H9 (cell line): ENCODE results near the gene SRD5A3. TPM values are rescaled to one million over a fixed set of nuclear protein-coding genes. Genes with fewer than 3 reads are reported as not detected.

ENCODE experiments used
- DNase-seq: peaks from one replicate; pipeline ENCODE4 v3.0.0-alpha.2; 2017
- H2AFZ ChIP-seq: one replicate; pipeline ENCODE4 v1.6.1; 2013; ENCODE audit warnings: mild to moderate bottlenecking, low read length, control low read depth, moderate library complexity
- H2AK5ac ChIP-seq: 2 replicates; pipeline ENCODE4 v1.6.1; 2013; ENCODE audit warnings: low read length, control low read depth, mixed read lengths; ENCODE audit not compliant: insufficient read length
- H2BK120ac ChIP-seq: one replicate; pipeline ENCODE4 v1.6.1; 2013; ENCODE audit warnings: low read depth, mild to moderate bottlenecking, low read length, control low read depth, inconsistent platforms; ENCODE audit not compliant: poor library complexity, severe bottlenecking
- H2BK12ac ChIP-seq: 2 replicates; pipeline ENCODE4 v1.6.1; 2013; ENCODE audit warnings: low read length, control low read depth, mixed read lengths, low read depth; ENCODE audit not compliant: insufficient read length
- H2BK15ac ChIP-seq: 2 replicates; pipeline ENCODE4 v1.6.1; 2013; ENCODE audit warnings: low read depth, low read length, control low read depth
- H2BK20ac ChIP-seq: one replicate; pipeline ENCODE4 v1.6.1; 2013; ENCODE audit warnings: low read depth, mild to moderate bottlenecking, low read length, control low read depth, inconsistent platforms; ENCODE audit not compliant: poor library complexity, severe bottlenecking
- H2BK5ac ChIP-seq: 2 replicates; pipeline ENCODE4 v1.6.1; 2013; ENCODE audit warnings: low read length, control low read depth, mixed read lengths; ENCODE audit not compliant: insufficient read length
- H3K14ac ChIP-seq: 2 replicates; pipeline ENCODE4 v1.6.1; 2013; ENCODE audit warnings: low read length, control low read depth; ENCODE audit not compliant: insufficient read depth
- H3K18ac ChIP-seq: 2 replicates; pipeline ENCODE4 v1.6.1; 2013; ENCODE audit warnings: low read depth, mild to moderate bottlenecking, mixed read lengths, low read length, control low read depth; ENCODE audit not compliant: insufficient read length
- H3K23ac ChIP-seq: 2 replicates; pipeline ENCODE4 v1.6.1; 2013; ENCODE audit warnings: low read length, control low read depth, mixed read lengths, low read depth; ENCODE audit not compliant: insufficient read length
- H3K23me2 ChIP-seq: 2 replicates; pipeline ENCODE4 v1.6.1; 2013; ENCODE audit warnings: low read depth, mild to moderate bottlenecking, mixed read lengths, low read length, control low read depth; ENCODE audit not compliant: insufficient read length, poor library complexity, severe bottlenecking
- H3K27ac ChIP-seq: 2 replicates; pipeline ENCODE4 v1.5.1; 2013; ENCODE audit warnings: low read length, control low read depth, mixed read lengths, low read depth; ENCODE audit not compliant: insufficient read length
- H3K27me3 ChIP-seq: 2 replicates; pipeline ENCODE4 v1.6.1; 2013; ENCODE audit warnings: low read length, control low read depth, inconsistent platforms; ENCODE audit not compliant: insufficient read depth
- H3K4ac ChIP-seq: 2 replicates; pipeline ENCODE4 v1.6.1; 2013; ENCODE audit warnings: low read depth, mild to moderate bottlenecking, control low read depth, inconsistent platforms, low read length, moderate library complexity
- H3K4me1 ChIP-seq: 2 replicates; pipeline ENCODE4 v1.6.1; 2013; ENCODE audit warnings: low read length, control low read depth, inconsistent platforms; ENCODE audit not compliant: insufficient read depth
- H3K4me2 ChIP-seq: 2 replicates; pipeline ENCODE4 v1.6.1; 2013; ENCODE audit warnings: low read length, control low read depth, mixed read lengths; ENCODE audit not compliant: insufficient read length, insufficient read depth
- H3K56ac ChIP-seq: 2 replicates; pipeline ENCODE4 v1.6.1; 2013; ENCODE audit warnings: low read depth, mild to moderate bottlenecking, mixed read lengths, low read length, control low read depth; ENCODE audit not compliant: insufficient read length
- H3K79me1 ChIP-seq: 2 replicates; pipeline ENCODE4 v1.6.1; 2013; ENCODE audit warnings: low read depth, mild to moderate bottlenecking, moderate library complexity, low read length, control low read depth, inconsistent platforms; ENCODE audit not compliant: insufficient read depth, poor library complexity, severe bottlenecking
- H3K79me2 ChIP-seq: 2 replicates; pipeline ENCODE4 v1.6.1; 2013; ENCODE audit warnings: low read length, control low read depth, inconsistent platforms; ENCODE audit not compliant: insufficient read depth
- H3K9ac ChIP-seq: 2 replicates; pipeline ENCODE4 v1.6.1; 2013; ENCODE audit warnings: low read length, control low read depth, mixed read lengths; ENCODE audit not compliant: insufficient read length; ENCODE audit errors: extremely low read depth
- H3K9me3 ChIP-seq: one replicate; pipeline ENCODE4 v1.6.1; 2013; ENCODE audit warnings: low read depth, low read length, inconsistent platforms; ENCODE audit not compliant: control insufficient read depth
- H3T11ph ChIP-seq: one replicate; pipeline ENCODE4 v1.6.1; 2013; ENCODE audit warnings: mild to moderate bottlenecking, low read length, control low read depth, inconsistent platforms
- H4K20me1 ChIP-seq: one replicate; pipeline ENCODE4 v1.6.1; 2013; ENCODE audit not compliant: control insufficient read depth, insufficient read length, insufficient read depth
- H4K5ac ChIP-seq: 2 replicates; pipeline ENCODE4 v1.6.1; 2013; ENCODE audit warnings: low read depth, mild to moderate bottlenecking, mixed read lengths, low read length, control low read depth; ENCODE audit not compliant: insufficient read length
- H4K8ac ChIP-seq: replicated peaks from 2 replicates; pipeline ENCODE4 v1.6.1; 2013; ENCODE audit warnings: low read length, control low read depth, mixed read lengths, low read depth; ENCODE audit not compliant: insufficient read length
- H4K91ac ChIP-seq: 2 replicates; pipeline ENCODE4 v1.6.1; 2013; ENCODE audit warnings: low read depth, mild to moderate bottlenecking, moderate library complexity, mixed read lengths, low read length, control low read depth; ENCODE audit not compliant: insufficient read length
- H3K27ac Mint-ChIP-seq, 3 experiments: 2 replicates in 2 of 3; 3 replicates in 1 of 3; pipeline ENCODE4 v1.8.0; 2020 to 2021; ENCODE audit warnings: mixed read lengths in 3 of 3, mild to moderate bottlenecking in 1 of 3, moderate library complexity in 1 of 3
- H3K27me3 Mint-ChIP-seq: 2 replicates; pipeline ENCODE4 v1.8.0; 2021; ENCODE audit warnings: low read depth, mild to moderate bottlenecking, moderate library complexity, mixed read lengths
- H3K36me3 Mint-ChIP-seq, 3 experiments: 2 replicates in 2 of 3; 3 replicates in 1 of 3; pipeline ENCODE4 v1.8.0; 2020 to 2021; ENCODE audit warnings: low read depth in 3 of 3, mixed read lengths in 3 of 3; ENCODE audit not compliant: insufficient read depth in 1 of 3
- H3K4me1 Mint-ChIP-seq, 2 experiments: 2 replicates each; pipeline ENCODE4 v1.8.0; 2020; ENCODE audit warnings: mixed read lengths in 2 of 2
- H3K4me3 Mint-ChIP-seq, 2 experiments: 2 replicates in 1 of 2; 3 replicates in 1 of 2; pipeline ENCODE4 v1.8.0; 2020 to 2021; ENCODE audit warnings: mild to moderate bottlenecking in 2 of 2, mixed read lengths in 2 of 2, moderate library complexity in 1 of 2
- H3K9me3 Mint-ChIP-seq, 2 experiments: 2 replicates in 1 of 2; 3 replicates in 1 of 2; pipeline ENCODE4 v1.8.0; 2020; ENCODE audit warnings: mild to moderate bottlenecking in 2 of 2, mixed read lengths in 2 of 2, moderate library complexity in 1 of 2
- CTCF ChIP-seq: fragments of 200-600 bp; sonication (generic); conservative IDR thresholded peaks from 3 replicates; pipeline ENCODE4 v1.8.0; 2021; ENCODE audit warnings: antibody characterized with exemption, mild to moderate bottlenecking
- WGBS: extraction: QIAGEN DNeasy Blood & Tissue Kit; methylation state at CpG from one replicate; pipeline ENCODE4 v1.1.7; 2013; ENCODE audit warnings: missing lambda C conversion rate, low lambda C conversion rate, mixed read lengths; ENCODE audit not compliant: insufficient read length; ENCODE audit errors: extremely low coverage; 5-methylcytosine and 5-hydroxymethylcytosine counted together
- total RNA-seq: library from RNA; stranded (reverse); gene quantifications from 2 replicates; pipeline ENCODE4 v1.2.1, GENCODE V29; 2021

The SRD5A3 gene
- total RNA-seq, 1 experiment from 2014 or later, result 35.0 TPM

- H3K4me1 Mint-ChIP-seq, result peaks cover 13 to 19% of the 10 kb centered on the region in 2 experiments
- Histone ChIP-seq H2BK20ac (no peak overlapping the region), H4K91ac (no peak overlapping the region), H3K79me1 (no peaks in the 10 kb centered on the region), H3K23ac (no peak overlapping the region), H4K8ac (no peak overlapping the region), H3K79me2 (peaks cover 33% of the 10 kb centered on the region; the same call in 1 of the 2 replicates), H3K4me2 (no peak overlapping the region), H3K56ac (no peak overlapping the region), H3K27ac (no peak overlapping the region), H2BK12ac (no peak overlapping the region), H2AK5ac (no peak overlapping the region), H3K18ac (no peak overlapping the region), H3K9me3 (no peaks in the 10 kb centered on the region), H3K4ac (no peak overlapping the region), H3K27me3 (no peaks in the 10 kb centered on the region), H2BK5ac (no peak overlapping the region), H3K4me1 (0 out of 2 replicates have a peak, but pooled peaks cover 2% of the 10 kb centered on the region), H2AFZ (no peak overlapping the region), H2BK15ac (no peak overlapping the region), H3K23me2 (no peaks in the 10 kb centered on the region), H3K9ac (no peak overlapping the region), H3K14ac (no peak overlapping the region), H3T11ph (no peak overlapping the region), H4K20me1 (no peaks in the 10 kb centered on the region), H2BK120ac (no peak overlapping the region), H4K5ac (no peak overlapping the region)
- H3K27ac Mint-ChIP-seq, result peak overlapping the region in 2 of 3 experiments; percentile 69 to 71; a peak in 4 of 7 replicates
- WGBS, result no CpG with 5 or more reads among the region's 10 CpGs
- peaks cover 18 to 36% (median 32%) of the 10 kb centered on the region in 3 experiments for H3K36me3 Mint-ChIP-seq
- peak; percentile 31 for DNase-seq
- no peak overlapping the region for H3K4me3 Mint-ChIP-seq
- H3K27me3 Mint-ChIP-seq, result no peaks in the 10 kb centered on the region
- no peaks in the 10 kb centered on the region for H3K9me3 Mint-ChIP-seq
- peak; percentile 53 for TF ChIP-seq CTCF
Measured at GRCh38 chr4:55409468-55410171, 63.6 kb downstream of the SRD5A3 start.
